Subcutaneous abdominal adipose tissue (tissue), 5 donors: ENCODE results near the gene ANKRD35.

Experiments
- H3K27ac ChIP-seq: one replicate; pipeline ENCODE4 v1.7.0; 2013; ENCODE audit warnings: low read depth, mild to moderate bottlenecking, inconsistent platforms, low read length, moderate library complexity
- H3K27me3 ChIP-seq, 5 donors: one replicate each; pipeline ENCODE4 v1.7.0; 2013; ENCODE audit warnings: low read length in 5 of 5, inconsistent platforms in 1 of 5; ENCODE audit not compliant: control insufficient read depth in 5 of 5, insufficient read depth in 4 of 5
- H3K36me3 ChIP-seq, 5 donors: one replicate each; pipeline ENCODE4 v1.7.0; 2013; ENCODE audit warnings: low read length in 5 of 5; ENCODE audit not compliant: control insufficient read depth in 5 of 5, insufficient read depth in 5 of 5
- H3K4me1 ChIP-seq, 5 donors: one replicate each; pipeline ENCODE4 v1.7.0; 2013; ENCODE audit warnings: low read length in 5 of 5, mild to moderate bottlenecking in 3 of 5, moderate library complexity in 1 of 5; ENCODE audit not compliant: control insufficient read depth in 5 of 5, insufficient read depth in 5 of 5
- H3K4me3 ChIP-seq, 5 donors: one replicate each; pipeline ENCODE4 v1.7.0; 2013; ENCODE audit warnings: low read length in 5 of 5, low read depth in 1 of 5
- H3K9ac ChIP-seq, 5 donors: one replicate each; pipeline ENCODE4 v1.7.0; 2013; ENCODE audit warnings: low read length in 5 of 5, mild to moderate bottlenecking in 4 of 5, moderate library complexity in 3 of 5
- H3K9me3 ChIP-seq, 5 donors: one replicate each; pipeline ENCODE4 v1.7.0; 2013; ENCODE audit warnings: low read length in 5 of 5; ENCODE audit not compliant: control insufficient read depth in 5 of 5
- donor health status: healthy.
- donor health status: healthy.
- donor health status: healthy.
- donor health status: healthy.
- donor health status: healthy.

Gene ANKRD35

DNA sequence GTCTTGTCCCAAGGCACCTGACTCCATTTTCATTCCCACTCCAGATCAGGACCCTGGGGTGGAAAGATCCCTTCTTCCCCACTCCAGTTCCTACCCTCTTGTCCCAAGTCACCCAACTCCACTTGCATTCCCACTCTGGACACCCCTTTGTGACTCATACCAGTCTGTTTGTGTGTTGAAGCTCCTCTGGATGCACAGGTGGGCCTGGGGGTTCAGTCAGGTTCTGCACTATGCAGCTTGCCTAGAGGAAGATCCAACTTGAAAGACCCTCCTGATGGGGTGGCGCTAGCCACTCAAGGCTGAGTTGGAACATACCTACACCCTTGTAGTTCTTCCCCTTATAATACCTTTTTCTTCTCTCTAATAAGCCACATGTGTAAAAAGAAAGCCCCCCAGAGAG is 9.8 kb upstream of the ANKRD35 start:
- Histone ChIP-seq H3K9me3 (no peaks in the 10 kb centered on the region), H3K36me3 (no peaks in the 10 kb centered on the region), H3K9ac (peak overlapping the region in 1 of 5 donors; percentile 33), H3K27ac (no peak overlapping the region), H3K4me1 (peaks cover 0 to 23% (median 17%) of the 10 kb centered on the region in 5 donors), H3K27me3 (no peaks in the 10 kb centered on the region), H3K4me3 (no peak overlapping the region)

- no peak overlapping the region for H3K9ac ChIP-seq
- no peak overlapping the region for H3K27ac ChIP-seq
These were observed 7.8 kb upstream of the ANKRD35 start for GRCh38 chr1:145893306-145894055.

GRCh38 chr1:145892486-145893087 is 6.9 kb upstream of the ANKRD35 start:
- peak overlapping the region in 3 of 5 donors; percentile 28 to 50 (median 34) for H3K4me3 ChIP-seq
- H3K9me3 ChIP-seq: no peaks in the 10 kb centered on the region

More at GRCh38 chr1:145893306-145894055, 7.8 kb upstream of the ANKRD35 start:
- Histone ChIP-seq H3K27me3 (no peaks in the 10 kb centered on the region), H3K36me3 (no peaks in the 10 kb centered on the region), H3K4me3 (no peak overlapping the region), H3K4me1 (peaks cover 0 to 26% (median 23%) of the 10 kb centered on the region in 5 donors), H3K9me3 (no peaks in the 10 kb centered on the region)

DNA sequence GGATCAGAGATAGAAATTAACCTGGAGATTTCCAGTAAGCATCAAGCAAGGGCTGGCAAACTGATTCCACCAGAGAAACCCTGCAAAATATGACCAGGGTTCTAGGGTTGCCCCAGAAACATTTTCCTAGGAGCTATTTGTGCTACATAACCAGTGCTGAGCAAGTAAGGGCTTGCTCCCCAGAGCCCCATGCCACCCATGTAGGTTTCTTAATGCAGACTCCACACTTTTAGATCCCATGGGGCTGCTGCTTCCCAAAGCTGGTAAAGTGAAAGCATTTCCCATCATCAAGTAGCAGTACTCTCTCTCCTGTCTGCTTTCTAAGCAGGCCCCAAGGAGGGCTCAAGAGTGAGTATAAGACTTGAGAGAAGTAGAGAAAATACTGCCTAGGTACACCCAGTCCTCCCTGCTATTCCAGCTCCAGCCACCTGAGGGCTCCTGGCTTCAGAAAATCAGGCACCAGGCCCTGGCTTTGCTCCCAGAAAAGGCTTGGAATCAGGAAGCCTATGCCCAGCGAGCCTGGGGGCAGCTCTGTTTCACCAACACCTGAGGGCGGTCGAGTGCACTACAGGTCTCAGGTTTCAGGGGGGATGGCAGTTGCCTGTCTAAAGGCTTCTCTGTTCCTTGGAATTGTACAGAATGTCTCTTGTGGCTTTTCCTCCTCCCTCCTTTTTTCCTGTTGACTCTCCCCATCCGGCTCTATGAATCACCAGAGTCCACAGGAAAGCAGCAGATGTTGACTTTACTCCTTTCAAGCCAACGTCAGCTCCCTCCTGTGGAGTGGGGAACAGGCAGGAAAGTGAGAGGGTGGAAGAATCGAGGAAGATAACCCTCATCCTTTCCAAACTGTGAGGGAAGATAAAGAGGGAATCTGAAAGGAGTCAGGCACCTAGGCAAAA is 6.2 kb upstream of the ANKRD35 start:
- H3K9me3 ChIP-seq: no peaks in the 10 kb centered on the region
- H3K9ac ChIP-seq: peak overlapping the region in 4 of 5 donors; percentile 5 to 56 (median 37)
- H3K36me3 ChIP-seq: no peaks in the 10 kb centered on the region
- H3K4me1 ChIP-seq: peaks cover 0 to 26% (median 24%) of the 10 kb centered on the region in 5 donors
- no peaks in the 10 kb centered on the region for H3K27me3 ChIP-seq
- H3K4me3 ChIP-seq: peak overlapping the region; percentile 28 to 65 (median 34)
- H3K27ac ChIP-seq: peak overlapping the region; percentile 54

More at GRCh38 chr1:145892486-145893087, 6.9 kb upstream of the ANKRD35 start:
- H3K36me3 ChIP-seq: no peaks in the 10 kb centered on the region
- H3K27ac ChIP-seq: peak overlapping the region; percentile 54
- peak overlapping the region in 3 of 5 donors; percentile 19 to 56 (median 55) for H3K9ac ChIP-seq
- H3K27me3 ChIP-seq: no peaks in the 10 kb centered on the region
- peaks cover 0 to 26% (median 23%) of the 10 kb centered on the region in 5 donors for H3K4me1 ChIP-seq

- no peaks in the 10 kb centered on the region for H3K9me3 ChIP-seq
- H3K4me3 ChIP-seq: no peak overlapping the region
- no peaks in the 10 kb centered on the region for H3K36me3 ChIP-seq
- H3K27ac ChIP-seq: peak overlapping the region; percentile 54
- no peaks in the 10 kb centered on the region for H3K27me3 ChIP-seq
- peaks cover 0 to 29% (median 24%) of the 10 kb centered on the region in 5 donors for H3K4me1 ChIP-seq
- peak overlapping the region in 2 of 5 donors; percentile 5 to 9 for H3K9ac ChIP-seq
These were observed 5.5 kb upstream of the ANKRD35 start for GRCh38 chr1:145891143-145891542.

- no peaks in the 10 kb centered on the region for H3K36me3 ChIP-seq
- H3K9me3 ChIP-seq: no peaks in the 10 kb centered on the region
- H3K4me3 ChIP-seq: no peak overlapping the region
- H3K27me3 ChIP-seq: no peaks in the 10 kb centered on the region
- H3K9ac ChIP-seq: no peak overlapping the region
- no peak overlapping the region for H3K27ac ChIP-seq
- peaks cover 0 to 38% (median 31%) of the 10 kb centered on the region in 5 donors for H3K4me1 ChIP-seq
These were observed 4.1 kb upstream of the ANKRD35 start for GRCh38 chr1:145889722-145890121.

DNA sequence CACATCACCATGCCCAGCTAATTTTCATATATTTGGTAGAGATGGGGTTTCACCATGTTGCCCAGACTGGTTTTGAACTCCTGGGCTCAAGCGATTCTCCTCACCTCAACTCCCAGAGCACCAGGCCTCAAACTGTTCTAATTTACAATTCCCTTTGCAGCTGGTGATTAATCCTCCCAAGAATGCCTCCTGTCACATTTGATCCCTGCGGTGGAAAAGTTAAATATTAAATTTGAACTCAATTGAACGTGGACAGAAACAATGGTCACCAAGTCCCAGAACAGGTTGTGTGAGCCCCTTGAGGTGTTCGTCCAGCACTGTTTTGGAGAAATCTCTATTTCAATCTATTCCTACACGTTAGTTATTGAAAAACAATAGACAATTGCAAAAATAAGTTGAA is 2.0 kb upstream of the ANKRD35 start:
- Histone ChIP-seq H3K27me3 (peaks cover 0 to 2% (median 0%) of the 10 kb centered on the region in 5 donors), H3K27ac (no peak overlapping the region), H3K4me1 (peaks cover 0 to 33% (median 30%) of the 10 kb centered on the region in 5 donors), H3K4me3 (no peak overlapping the region), H3K36me3 (no peaks in the 10 kb centered on the region), H3K9ac (no peak overlapping the region), H3K9me3 (no peaks in the 10 kb centered on the region)

DNA sequence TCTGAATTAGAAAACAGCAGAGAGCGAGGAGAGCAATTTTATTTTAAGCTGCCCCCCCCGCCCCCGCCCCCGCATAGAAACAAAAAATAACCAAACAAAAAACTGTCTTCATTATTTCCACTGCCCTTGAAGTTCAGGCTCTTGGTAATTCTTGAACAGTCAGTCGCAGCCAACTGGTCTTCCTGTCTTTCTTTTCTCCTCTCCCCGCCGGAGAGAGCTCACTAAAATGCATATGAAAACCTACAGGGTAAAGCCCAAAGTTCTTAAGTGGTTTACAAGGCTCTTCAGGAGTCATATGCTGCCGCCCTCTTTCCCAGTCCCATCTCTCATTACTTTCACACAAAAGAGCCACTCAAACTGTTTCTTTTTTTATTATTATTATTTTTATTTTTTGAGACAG is 1.1 kb upstream of the ANKRD35 start:
- Histone ChIP-seq H3K4me1 (peaks cover 0 to 25% (median 22%) of the 10 kb centered on the region in 5 donors), H3K9me3 (no peaks in the 10 kb centered on the region), H3K27ac (no peak overlapping the region), H3K36me3 (no peaks in the 10 kb centered on the region), H3K27me3 (peaks cover 0 to 2% (median 0%) of the 10 kb centered on the region in 5 donors), H3K4me3 (no peak overlapping the region), H3K9ac (no peak overlapping the region)

DNA sequence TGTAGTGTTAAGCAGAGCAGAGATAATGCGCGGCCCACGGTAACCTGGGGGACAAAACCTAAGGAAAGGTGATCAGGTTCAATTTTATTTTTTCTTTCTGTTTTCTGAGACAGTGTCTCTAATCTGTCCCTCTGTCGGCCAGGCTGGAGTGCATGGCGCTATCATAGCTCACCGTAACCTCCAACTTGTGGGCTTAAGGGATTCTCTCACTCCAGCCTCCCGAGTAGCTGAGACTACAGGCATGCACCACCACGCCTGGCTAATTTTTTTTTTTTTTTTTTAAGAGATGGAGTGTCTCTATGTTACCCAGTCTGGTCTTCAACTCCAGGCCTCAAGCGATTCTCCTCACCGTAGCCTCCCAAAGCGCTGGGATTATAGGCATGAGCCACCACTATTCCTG is 724 bp upstream of the ANKRD35 start:
- Histone ChIP-seq H3K4me1 (peaks cover 0 to 21% (median 18%) of the 10 kb centered on the region in 5 donors), H3K36me3 (no peaks in the 10 kb centered on the region), H3K4me3 (peak overlapping the region; percentile 71 to 85 (median 81)), H3K9me3 (no peaks in the 10 kb centered on the region), H3K9ac (peak overlapping the region in 3 of 5 donors; percentile 20 to 53 (median 52)), H3K27ac (no peak overlapping the region), H3K27me3 (peaks cover 0 to 2% (median 0%) of the 10 kb centered on the region in 5 donors)
